AG10803 (cell line): Measurements from ENCODE around the gene PLRG1.
A peak's percentile ranks its signal among the peaks of the same experiment; 100 is the strongest.

Experiments used
- DNase-seq: peaks from one replicate; pipeline ENCODE4 v3.0.0; 2010; ENCODE audit warnings: low read depth
- H3K4me3 ChIP-seq: 2 replicates; pipeline ENCODE4 v1.5.1; 2011; ENCODE audit warnings: mild to moderate bottlenecking, low read length, control low read depth
- CTCF ChIP-seq: conservative IDR thresholded peaks from 2 replicates; pipeline ENCODE4 v1.5.1; 2011; ENCODE audit warnings: mild to moderate bottlenecking, low read length, control low read depth, inconsistent platforms

Gene PLRG1

DNA sequence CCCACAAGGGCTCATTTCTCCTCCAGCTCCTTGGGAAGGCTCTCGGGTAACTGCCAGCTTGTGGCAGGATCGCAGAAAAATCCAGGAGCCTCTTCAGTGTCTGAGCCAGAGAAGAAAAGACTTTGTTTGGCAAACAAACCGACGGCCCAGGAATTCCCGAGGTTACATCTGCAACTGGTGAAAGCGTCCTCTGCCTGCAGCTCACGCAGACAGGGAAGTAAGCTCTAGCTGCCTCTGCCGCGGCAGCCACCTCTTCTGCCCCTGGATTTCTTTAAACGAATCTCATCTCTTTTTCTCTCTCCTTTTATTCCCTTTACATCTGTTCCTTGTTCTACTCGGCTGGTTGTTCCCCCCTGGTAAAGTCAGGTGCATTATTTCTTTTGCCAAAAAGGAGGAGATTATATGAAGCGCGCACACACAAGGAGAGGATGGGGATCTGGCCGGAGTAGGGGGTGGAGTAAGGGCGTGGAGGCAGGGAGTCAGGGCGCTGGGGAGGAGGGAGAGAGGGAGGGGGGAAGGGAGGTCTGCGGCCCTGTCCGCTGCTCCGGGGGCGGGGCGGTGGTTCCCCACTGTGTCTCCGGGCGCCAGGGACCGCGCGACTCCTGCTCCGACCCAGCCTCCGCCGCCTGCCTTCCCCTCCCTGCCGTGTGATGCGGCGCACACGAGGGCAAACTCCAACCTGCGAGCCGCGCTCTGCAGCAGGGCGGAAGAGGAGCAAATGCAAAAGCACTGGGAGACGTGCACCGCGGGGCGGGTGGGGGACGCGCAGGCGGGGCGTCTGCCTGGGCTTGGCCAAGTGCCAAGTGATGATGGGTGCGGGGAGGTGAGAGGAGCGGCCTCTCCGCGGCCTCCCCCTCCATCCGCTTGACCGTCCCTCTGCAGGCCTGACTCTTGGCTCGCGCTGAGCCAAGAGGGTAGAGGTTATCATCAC lies 58.6 kb downstream of the PLRG1 start, which contains the start of gene DCHS2:
Gene DCHS2, minus strand, starts transcription at position 459 of the 931 bp plus-strand sequence. Its CDS starts 444 bp downstream, at position 15.
- DNase-seq, result peak; percentile 11
- H3K4me3 ChIP-seq, result no peak within 1 kb of the TSS; the same call in 1 of the 2 replicates
- TF ChIP-seq CTCF, result no peak

GRCh38 chr4:154490583-154491340 lies 59.4 kb downstream of the PLRG1 start:
- no peak for DNase-seq
- TF ChIP-seq CTCF, result no peak
- H3K4me3 ChIP-seq, result no peak overlapping the region

GRCh38 chr4:154490234-154490582 lies 60.0 kb downstream of the PLRG1 start:
- no peak overlapping the region for H3K4me3 ChIP-seq
- no peak for DNase-seq

DNA sequence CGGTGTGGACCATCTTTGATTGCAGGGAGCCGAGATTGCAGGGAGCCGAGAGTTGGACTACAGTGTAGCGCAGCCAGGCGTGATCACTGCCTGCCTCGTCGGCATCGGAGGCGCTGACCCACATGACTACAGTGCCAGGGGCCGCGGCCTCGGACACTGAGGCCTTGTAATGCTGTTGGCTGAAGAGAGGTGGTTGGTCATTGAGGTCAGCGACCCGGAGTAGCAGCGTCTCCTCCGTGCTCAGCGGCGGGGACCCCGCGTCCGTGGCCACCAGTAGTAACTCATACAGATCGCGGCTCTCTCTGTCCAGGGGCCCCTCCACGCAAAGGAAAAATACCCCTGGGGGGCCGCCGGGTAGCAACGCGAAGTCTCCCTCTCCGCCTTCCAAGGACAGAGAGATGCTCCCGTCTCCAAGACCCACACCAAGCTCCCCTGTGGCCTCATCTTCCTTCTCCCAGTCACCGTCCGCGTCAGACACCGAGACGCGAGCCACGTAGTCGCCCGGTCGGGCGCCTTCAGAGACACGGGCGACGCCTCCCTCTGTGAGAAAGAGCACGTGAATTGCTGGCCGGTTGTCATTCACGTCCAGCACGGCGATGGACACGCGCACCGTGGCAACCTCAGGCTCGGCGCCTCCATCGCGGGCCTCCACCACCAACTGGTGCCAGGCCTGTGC lies 60.5 kb downstream of the PLRG1 start:
- no peak for TF ChIP-seq CTCF
- no peak for DNase-seq
- no peak overlapping the region for H3K4me3 ChIP-seq

More at GRCh38 chr4:154490234-154490582, 60.0 kb downstream of the PLRG1 start:
- TF ChIP-seq CTCF, result no peak

DNA sequence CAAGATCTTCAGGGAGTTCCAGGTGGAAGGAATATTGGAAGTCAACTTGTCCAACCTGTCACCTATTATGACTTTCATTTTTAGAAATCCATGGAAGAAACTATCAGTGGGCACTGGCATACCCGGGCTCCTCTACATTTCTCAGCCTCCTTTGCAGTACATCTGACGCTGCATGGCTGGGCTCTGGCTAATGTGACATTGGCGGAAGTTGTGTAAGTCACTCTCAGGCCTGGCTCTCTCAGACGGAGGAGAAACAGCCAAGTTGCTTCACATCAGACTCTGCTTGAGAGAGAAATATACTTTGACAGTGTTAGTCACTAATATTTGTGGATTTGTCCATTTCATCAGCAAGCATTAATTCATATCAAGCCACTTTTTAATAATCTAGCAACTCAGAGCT lies 63.1 kb downstream of the PLRG1 start:
- H3K4me3 ChIP-seq, result no peak overlapping the region
- DNase-seq, result no peak
- TF ChIP-seq CTCF, result no peak

DNA sequence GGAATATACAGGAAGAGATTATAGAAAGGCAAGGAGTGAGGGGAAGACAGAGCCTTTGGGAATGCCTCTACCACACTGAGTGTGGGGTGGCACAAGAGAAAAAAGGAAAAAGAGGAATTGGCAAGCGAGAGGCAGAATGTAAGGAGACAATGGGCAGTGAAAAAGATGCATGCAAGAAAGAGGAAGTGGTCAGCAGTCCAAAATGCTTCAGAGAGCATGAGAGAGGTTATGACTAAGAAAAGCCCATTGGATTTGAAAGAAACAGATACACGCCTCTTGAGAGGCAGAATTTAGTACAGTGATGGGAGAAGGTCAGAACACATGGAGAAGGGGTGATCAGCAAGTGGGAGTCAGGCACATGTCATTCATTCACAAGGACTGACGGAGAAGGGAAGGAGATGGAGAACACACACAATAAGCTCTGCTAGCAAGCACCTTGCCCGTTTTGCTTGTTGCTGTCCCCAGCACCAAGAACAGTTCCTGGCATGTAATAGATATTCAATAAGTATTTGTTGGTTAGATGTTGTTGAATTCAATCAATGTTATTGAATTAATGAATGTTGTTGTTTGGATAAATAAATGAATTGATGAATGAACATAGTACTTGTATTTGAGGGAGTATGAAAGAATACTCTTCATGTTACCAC lies 65.0 kb downstream of the PLRG1 start:
- no peak overlapping the region for H3K4me3 ChIP-seq
- no peak for DNase-seq
- TF ChIP-seq CTCF, result no peak
